H9 (cell line): Measurements from ENCODE around the gene DBNDD1. TPM values are rescaled to one million over a fixed set of nuclear protein-coding genes. Genes with fewer than 3 reads are reported as not detected.

ENCODE experiments used
- DNase-seq: peaks from one replicate; pipeline ENCODE4 v3.0.0-alpha.2; 2017
- H2AFZ ChIP-seq: one replicate; pipeline ENCODE4 v1.6.1; 2013; ENCODE audit warnings: mild to moderate bottlenecking, low read length, control low read depth, moderate library complexity
- H2AK5ac ChIP-seq: 2 replicates; pipeline ENCODE4 v1.6.1; 2013; ENCODE audit warnings: low read length, control low read depth, mixed read lengths; ENCODE audit not compliant: insufficient read length
- H2BK120ac ChIP-seq: one replicate; pipeline ENCODE4 v1.6.1; 2013; ENCODE audit warnings: low read depth, mild to moderate bottlenecking, low read length, control low read depth, inconsistent platforms; ENCODE audit not compliant: poor library complexity, severe bottlenecking
- H2BK12ac ChIP-seq: 2 replicates; pipeline ENCODE4 v1.6.1; 2013; ENCODE audit warnings: low read length, control low read depth, mixed read lengths, low read depth; ENCODE audit not compliant: insufficient read length
- H2BK15ac ChIP-seq: 2 replicates; pipeline ENCODE4 v1.6.1; 2013; ENCODE audit warnings: low read depth, low read length, control low read depth
- H2BK20ac ChIP-seq: one replicate; pipeline ENCODE4 v1.6.1; 2013; ENCODE audit warnings: low read depth, mild to moderate bottlenecking, low read length, control low read depth, inconsistent platforms; ENCODE audit not compliant: poor library complexity, severe bottlenecking
- H2BK5ac ChIP-seq: 2 replicates; pipeline ENCODE4 v1.6.1; 2013; ENCODE audit warnings: low read length, control low read depth, mixed read lengths; ENCODE audit not compliant: insufficient read length
- H3K14ac ChIP-seq: 2 replicates; pipeline ENCODE4 v1.6.1; 2013; ENCODE audit warnings: low read length, control low read depth; ENCODE audit not compliant: insufficient read depth
- H3K18ac ChIP-seq: 2 replicates; pipeline ENCODE4 v1.6.1; 2013; ENCODE audit warnings: low read depth, mild to moderate bottlenecking, mixed read lengths, low read length, control low read depth; ENCODE audit not compliant: insufficient read length
- H3K23ac ChIP-seq: 2 replicates; pipeline ENCODE4 v1.6.1; 2013; ENCODE audit warnings: low read length, control low read depth, mixed read lengths, low read depth; ENCODE audit not compliant: insufficient read length
- H3K23me2 ChIP-seq: 2 replicates; pipeline ENCODE4 v1.6.1; 2013; ENCODE audit warnings: low read depth, mild to moderate bottlenecking, mixed read lengths, low read length, control low read depth; ENCODE audit not compliant: insufficient read length, poor library complexity, severe bottlenecking
- H3K27ac ChIP-seq: 2 replicates; pipeline ENCODE4 v1.5.1; 2013; ENCODE audit warnings: low read length, control low read depth, mixed read lengths, low read depth; ENCODE audit not compliant: insufficient read length
- H3K27me3 ChIP-seq: 2 replicates; pipeline ENCODE4 v1.6.1; 2013; ENCODE audit warnings: low read length, control low read depth, inconsistent platforms; ENCODE audit not compliant: insufficient read depth
- H3K4ac ChIP-seq: 2 replicates; pipeline ENCODE4 v1.6.1; 2013; ENCODE audit warnings: low read depth, mild to moderate bottlenecking, control low read depth, inconsistent platforms, low read length, moderate library complexity
- H3K4me1 ChIP-seq: 2 replicates; pipeline ENCODE4 v1.6.1; 2013; ENCODE audit warnings: low read length, control low read depth, inconsistent platforms; ENCODE audit not compliant: insufficient read depth
- H3K4me2 ChIP-seq: 2 replicates; pipeline ENCODE4 v1.6.1; 2013; ENCODE audit warnings: low read length, control low read depth, mixed read lengths; ENCODE audit not compliant: insufficient read length, insufficient read depth
- H3K56ac ChIP-seq: 2 replicates; pipeline ENCODE4 v1.6.1; 2013; ENCODE audit warnings: low read depth, mild to moderate bottlenecking, mixed read lengths, low read length, control low read depth; ENCODE audit not compliant: insufficient read length
- H3K79me1 ChIP-seq: 2 replicates; pipeline ENCODE4 v1.6.1; 2013; ENCODE audit warnings: low read depth, mild to moderate bottlenecking, moderate library complexity, low read length, control low read depth, inconsistent platforms; ENCODE audit not compliant: insufficient read depth, poor library complexity, severe bottlenecking
- H3K79me2 ChIP-seq: 2 replicates; pipeline ENCODE4 v1.6.1; 2013; ENCODE audit warnings: low read length, control low read depth, inconsistent platforms; ENCODE audit not compliant: insufficient read depth
- H3K9ac ChIP-seq: 2 replicates; pipeline ENCODE4 v1.6.1; 2013; ENCODE audit warnings: low read length, control low read depth, mixed read lengths; ENCODE audit not compliant: insufficient read length; ENCODE audit errors: extremely low read depth
- H3K9me3 ChIP-seq: one replicate; pipeline ENCODE4 v1.6.1; 2013; ENCODE audit warnings: low read depth, low read length, inconsistent platforms; ENCODE audit not compliant: control insufficient read depth
- H3T11ph ChIP-seq: one replicate; pipeline ENCODE4 v1.6.1; 2013; ENCODE audit warnings: mild to moderate bottlenecking, low read length, control low read depth, inconsistent platforms
- H4K20me1 ChIP-seq: one replicate; pipeline ENCODE4 v1.6.1; 2013; ENCODE audit not compliant: control insufficient read depth, insufficient read length, insufficient read depth
- H4K5ac ChIP-seq: 2 replicates; pipeline ENCODE4 v1.6.1; 2013; ENCODE audit warnings: low read depth, mild to moderate bottlenecking, mixed read lengths, low read length, control low read depth; ENCODE audit not compliant: insufficient read length
- H4K8ac ChIP-seq: replicated peaks from 2 replicates; pipeline ENCODE4 v1.6.1; 2013; ENCODE audit warnings: low read length, control low read depth, mixed read lengths, low read depth; ENCODE audit not compliant: insufficient read length
- H4K91ac ChIP-seq: 2 replicates; pipeline ENCODE4 v1.6.1; 2013; ENCODE audit warnings: low read depth, mild to moderate bottlenecking, moderate library complexity, mixed read lengths, low read length, control low read depth; ENCODE audit not compliant: insufficient read length
- H3K27ac Mint-ChIP-seq, 3 experiments: 2 replicates in 2 of 3; 3 replicates in 1 of 3; pipeline ENCODE4 v1.8.0; 2020 to 2021; ENCODE audit warnings: mixed read lengths in 3 of 3, mild to moderate bottlenecking in 1 of 3, moderate library complexity in 1 of 3
- H3K27me3 Mint-ChIP-seq: 2 replicates; pipeline ENCODE4 v1.8.0; 2021; ENCODE audit warnings: low read depth, mild to moderate bottlenecking, moderate library complexity, mixed read lengths
- H3K36me3 Mint-ChIP-seq, 3 experiments: 2 replicates in 2 of 3; 3 replicates in 1 of 3; pipeline ENCODE4 v1.8.0; 2020 to 2021; ENCODE audit warnings: low read depth in 3 of 3, mixed read lengths in 3 of 3; ENCODE audit not compliant: insufficient read depth in 1 of 3
- H3K4me1 Mint-ChIP-seq, 2 experiments: 2 replicates each; pipeline ENCODE4 v1.8.0; 2020; ENCODE audit warnings: mixed read lengths in 2 of 2
- H3K4me3 Mint-ChIP-seq, 2 experiments: 2 replicates in 1 of 2; 3 replicates in 1 of 2; pipeline ENCODE4 v1.8.0; 2020 to 2021; ENCODE audit warnings: mild to moderate bottlenecking in 2 of 2, mixed read lengths in 2 of 2, moderate library complexity in 1 of 2
- H3K9me3 Mint-ChIP-seq, 2 experiments: 2 replicates in 1 of 2; 3 replicates in 1 of 2; pipeline ENCODE4 v1.8.0; 2020; ENCODE audit warnings: mild to moderate bottlenecking in 2 of 2, mixed read lengths in 2 of 2, moderate library complexity in 1 of 2
- WGBS: extraction: QIAGEN DNeasy Blood & Tissue Kit; methylation state at CpG from one replicate; pipeline ENCODE4 v1.1.7; 2013; ENCODE audit warnings: missing lambda C conversion rate, low lambda C conversion rate, mixed read lengths; ENCODE audit not compliant: insufficient read length; ENCODE audit errors: extremely low coverage; 5-methylcytosine and 5-hydroxymethylcytosine counted together
- total RNA-seq: library from RNA; stranded (reverse); gene quantifications from 2 replicates; pipeline ENCODE4 v1.2.1, GENCODE V29; 2021
- TF ChIP-seq, protein P1 (sequence below): fragments of 200-600 bp; sonication (generic); conservative IDR thresholded peaks from 3 replicates; pipeline ENCODE4 v1.8.0; 2021; ENCODE audit warnings: antibody characterized with exemption, mild to moderate bottlenecking

Gene DBNDD1
- total RNA-seq, 1 experiment from 2014 or later, result 87.3 TPM

DNA sequence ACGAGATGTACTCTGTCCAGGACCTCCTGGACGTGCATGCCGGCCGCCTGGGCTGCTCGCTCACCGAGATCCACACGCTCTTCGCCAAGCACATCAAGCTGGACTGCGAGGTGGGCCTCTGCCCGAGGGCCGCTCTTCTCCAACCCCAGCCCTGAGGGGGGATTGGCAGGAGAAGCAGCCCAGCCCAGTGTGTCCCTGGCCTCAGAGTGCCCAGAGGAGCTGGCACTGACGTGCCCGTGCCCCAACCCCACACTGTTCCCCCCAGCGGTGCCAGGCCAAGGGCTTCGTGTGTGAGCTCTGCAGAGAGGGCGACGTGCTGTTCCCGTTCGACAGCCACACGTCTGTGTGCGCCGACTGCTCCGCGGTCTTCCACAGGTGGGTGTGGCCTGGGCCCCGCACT, 55.1 kb downstream of the DBNDD1 start:
- H3K9me3 Mint-ChIP-seq, result no peaks in the 10 kb centered on the region; a peak in 1 of 5 replicates
- no peak overlapping the region for H3K4me2 ChIP-seq
- no peak overlapping the region for H3K9ac ChIP-seq
- no peak overlapping the region for H3K14ac ChIP-seq
- H2BK5ac ChIP-seq, result no peak overlapping the region
- no peak overlapping the region for H4K5ac ChIP-seq
- H2BK12ac ChIP-seq, result no peak overlapping the region
- H3K56ac ChIP-seq, result no peak overlapping the region
- no peak overlapping the region for H3K27ac ChIP-seq
- no peak overlapping the region for H2BK120ac ChIP-seq
- H3K27me3 ChIP-seq, result no peaks in the 10 kb centered on the region
- WGBS, result no CpG with 5 or more reads among the region's 25 CpGs
- H2BK20ac ChIP-seq, result no peak overlapping the region
- no peak overlapping the region for H3K4ac ChIP-seq
- TF ChIP-seq, protein P1, sequence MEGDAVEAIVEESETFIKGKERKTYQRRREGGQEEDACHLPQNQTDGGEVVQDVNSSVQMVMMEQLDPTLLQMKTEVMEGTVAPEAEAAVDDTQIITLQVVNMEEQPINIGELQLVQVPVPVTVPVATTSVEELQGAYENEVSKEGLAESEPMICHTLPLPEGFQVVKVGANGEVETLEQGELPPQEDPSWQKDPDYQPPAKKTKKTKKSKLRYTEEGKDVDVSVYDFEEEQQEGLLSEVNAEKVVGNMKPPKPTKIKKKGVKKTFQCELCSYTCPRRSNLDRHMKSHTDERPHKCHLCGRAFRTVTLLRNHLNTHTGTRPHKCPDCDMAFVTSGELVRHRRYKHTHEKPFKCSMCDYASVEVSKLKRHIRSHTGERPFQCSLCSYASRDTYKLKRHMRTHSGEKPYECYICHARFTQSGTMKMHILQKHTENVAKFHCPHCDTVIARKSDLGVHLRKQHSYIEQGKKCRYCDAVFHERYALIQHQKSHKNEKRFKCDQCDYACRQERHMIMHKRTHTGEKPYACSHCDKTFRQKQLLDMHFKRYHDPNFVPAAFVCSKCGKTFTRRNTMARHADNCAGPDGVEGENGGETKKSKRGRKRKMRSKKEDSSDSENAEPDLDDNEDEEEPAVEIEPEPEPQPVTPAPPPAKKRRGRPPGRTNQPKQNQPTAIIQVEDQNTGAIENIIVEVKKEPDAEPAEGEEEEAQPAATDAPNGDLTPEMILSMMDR, result no peak
- H3K27me3 Mint-ChIP-seq, result no peaks in the 10 kb centered on the region
- H3K4me1 ChIP-seq, result no peaks in the 10 kb centered on the region
- no peaks in the 10 kb centered on the region for H3K4me1 Mint-ChIP-seq
- no peaks in the 10 kb centered on the region for H4K20me1 ChIP-seq
- H2AFZ ChIP-seq, result no peak overlapping the region
- no peak overlapping the region for H3K27ac Mint-ChIP-seq
- H3K23me2 ChIP-seq, result no peaks in the 10 kb centered on the region
- H3K4me3 Mint-ChIP-seq, result no peak overlapping the region
- no peak overlapping the region for H2AK5ac ChIP-seq
- no peak for DNase-seq
- H2BK15ac ChIP-seq, result no peak overlapping the region
- H3T11ph ChIP-seq, result no peak overlapping the region
- H3K79me2 ChIP-seq, result no peaks in the 10 kb centered on the region
- H3K9me3 ChIP-seq, result no peaks in the 10 kb centered on the region
- no peak overlapping the region for H4K8ac ChIP-seq
- H3K18ac ChIP-seq, result no peak overlapping the region
- no peaks in the 10 kb centered on the region for H3K79me1 ChIP-seq
- H3K36me3 Mint-ChIP-seq, result peaks cover 7 to 34% (median 13%) of the 10 kb centered on the region in 3 experiments
- no peak overlapping the region for H3K23ac ChIP-seq
- H4K91ac ChIP-seq, result no peak overlapping the region
